Fibroblast of lung (primary cell): ENCODE data around the gene SRSF7.

Source experiments
- EZH2 ChIP-seq: IDR thresholded peaks from 2 replicates; pipeline ENCODE4 v1.5.1; 2012; ENCODE audit warnings: low read length, control low read depth, mild to moderate bottlenecking; ENCODE audit errors: missing control alignments
- TF ChIP-seq, protein P1 (sequence below), 2 donors: IDR thresholded peaks in 1 of 2; conservative IDR thresholded peaks in 1 of 2; 1 replicate in 1 of 2; 2 replicates in 1 of 2; pipeline ENCODE4 v1.5.1; 2011 to 2012; ENCODE audit warnings: low read length in 2 of 2, control low read depth in 1 of 2, inconsistent platforms in 1 of 2, low read depth in 1 of 2, mild to moderate bottlenecking in 1 of 2

DNA sequence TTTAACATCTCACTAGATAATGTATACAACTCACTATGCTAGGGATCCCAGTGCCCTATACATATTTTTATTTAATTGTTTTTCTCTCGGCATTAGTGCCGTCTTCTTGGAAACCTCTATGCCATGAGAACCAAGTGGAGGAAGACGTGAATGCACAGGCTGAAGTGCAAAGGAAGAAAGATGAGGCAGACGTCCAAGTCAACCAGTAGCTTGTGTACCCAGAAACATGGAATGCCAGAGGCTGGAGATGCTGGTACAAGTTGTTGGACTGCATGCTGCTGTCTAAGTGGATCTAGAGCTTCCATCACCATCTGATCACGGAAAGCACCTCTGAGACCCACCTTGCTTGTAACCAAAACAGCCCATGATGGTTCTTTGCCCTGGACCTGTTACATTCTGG, 14.4 kb upstream of the SRSF7 start:
- TF ChIP-seq, protein P1, sequence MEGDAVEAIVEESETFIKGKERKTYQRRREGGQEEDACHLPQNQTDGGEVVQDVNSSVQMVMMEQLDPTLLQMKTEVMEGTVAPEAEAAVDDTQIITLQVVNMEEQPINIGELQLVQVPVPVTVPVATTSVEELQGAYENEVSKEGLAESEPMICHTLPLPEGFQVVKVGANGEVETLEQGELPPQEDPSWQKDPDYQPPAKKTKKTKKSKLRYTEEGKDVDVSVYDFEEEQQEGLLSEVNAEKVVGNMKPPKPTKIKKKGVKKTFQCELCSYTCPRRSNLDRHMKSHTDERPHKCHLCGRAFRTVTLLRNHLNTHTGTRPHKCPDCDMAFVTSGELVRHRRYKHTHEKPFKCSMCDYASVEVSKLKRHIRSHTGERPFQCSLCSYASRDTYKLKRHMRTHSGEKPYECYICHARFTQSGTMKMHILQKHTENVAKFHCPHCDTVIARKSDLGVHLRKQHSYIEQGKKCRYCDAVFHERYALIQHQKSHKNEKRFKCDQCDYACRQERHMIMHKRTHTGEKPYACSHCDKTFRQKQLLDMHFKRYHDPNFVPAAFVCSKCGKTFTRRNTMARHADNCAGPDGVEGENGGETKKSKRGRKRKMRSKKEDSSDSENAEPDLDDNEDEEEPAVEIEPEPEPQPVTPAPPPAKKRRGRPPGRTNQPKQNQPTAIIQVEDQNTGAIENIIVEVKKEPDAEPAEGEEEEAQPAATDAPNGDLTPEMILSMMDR (conservative IDR thresholded peaks at IDR 0.05 in 1 of 2, IDR thresholded peaks at IDR 0.05 in 1 of 2; ENCODE audit: low read depth in 1 of 2, low read length in 2 of 2) = no peak
- TF ChIP-seq EZH2 = no peak
